MM.1S (cell line): ENCODE results near the gene FBLN2.

Experiments used
- DNase-seq: peaks from one replicate; pipeline ENCODE4 v3.0.0-alpha.2; 2015
- H2AFZ ChIP-seq: fragments of 300-600 bp; sonication (generic); 2 replicates; pipeline ENCODE4 v1.6.0; 2016; ENCODE audit warnings: antibody characterized with exemption, low read length
- H3F3A ChIP-seq: fragments of 300-600 bp; sonication (generic); 2 replicates; pipeline ENCODE4 v1.6.1; 2016; ENCODE audit warnings: mild to moderate bottlenecking, antibody characterized with exemption, low read length, moderate library complexity, mixed read lengths; ENCODE audit not compliant: insufficient read depth
- H3K27ac ChIP-seq: fragments of 300-600 bp; sonication (generic); 2 replicates; pipeline ENCODE4 v1.5.1; 2016; ENCODE audit warnings: mild to moderate bottlenecking, low read length
- H3K27me3 ChIP-seq: fragments of 300-600 bp; sonication (generic); replicated peaks from 2 replicates; pipeline ENCODE4 v1.6.0; 2016; ENCODE audit warnings: low read length; ENCODE audit not compliant: insufficient read depth
- H3K36me3 ChIP-seq: fragments of 300-600 bp; sonication (generic); replicated peaks from 2 replicates; pipeline ENCODE4 v1.6.1; 2016; ENCODE audit warnings: mild to moderate bottlenecking, low read length, mixed read lengths; ENCODE audit not compliant: insufficient read depth
- H3K4me1 ChIP-seq: fragments of 300-600 bp; sonication (generic); 2 replicates; pipeline ENCODE4 v1.6.1; 2016; ENCODE audit warnings: low read length, mixed read lengths
- H3K4me2 ChIP-seq: fragments of 300-600 bp; sonication (generic); 2 replicates; pipeline ENCODE4 v1.6.0; 2016; ENCODE audit warnings: low read depth, low read length
- H3K4me3 ChIP-seq: fragments of 300-600 bp; sonication (generic); 2 replicates; pipeline ENCODE4 v1.5.1; 2016; ENCODE audit warnings: low read length, mixed read lengths
- H3K79me2 ChIP-seq: fragments of 300-600 bp; sonication (generic); 2 replicates; pipeline ENCODE4 v1.6.1; 2016; ENCODE audit warnings: mixed run types, low read length, mixed read lengths
- H3K9ac ChIP-seq: fragments of 300-600 bp; sonication (generic); 2 replicates; pipeline ENCODE4 v1.6.1; 2016; ENCODE audit warnings: low read length, mixed read lengths
- H3K9me2 ChIP-seq: fragments of 300-600 bp; sonication (generic); replicated peaks from 2 replicates; pipeline ENCODE4 v1.6.1; 2016; ENCODE audit warnings: mild to moderate bottlenecking, low read length, mixed read lengths; ENCODE audit not compliant: insufficient read depth
- H3K9me3 ChIP-seq: fragments of 300-600 bp; sonication (generic); replicated peaks from 2 replicates; pipeline ENCODE4 v1.6.1; 2016; ENCODE audit warnings: mild to moderate bottlenecking, low read length, mixed read lengths; ENCODE audit not compliant: insufficient read depth
- H4K20me1 ChIP-seq: fragments of 300-600 bp; sonication (generic); 2 replicates; pipeline ENCODE4 v1.6.1; 2016; ENCODE audit warnings: mild to moderate bottlenecking, low read length, moderate library complexity, mixed read lengths; ENCODE audit not compliant: insufficient read depth
- EZH2 ChIP-seq: fragments of 300-600 bp; sonication (generic); optimal IDR thresholded peaks from 2 replicates; pipeline ENCODE3; 2017; ENCODE audit warnings: low read depth, mild to moderate bottlenecking, antibody characterized with exemption, low read length, mixed read lengths
- EZH2phosphoT487 ChIP-seq: fragments of 300-600 bp; sonication (generic); IDR thresholded peaks from 2 replicates; pipeline ENCODE4 v1.6.1; 2018; ENCODE audit warnings: antibody characterized with exemption, low read length
- TF ChIP-seq, protein P1 (sequence below): fragments of 300-600 bp; sonication (generic); IDR thresholded peaks from 2 replicates; pipeline ENCODE4 v1.5.1; 2016; ENCODE audit warnings: antibody characterized with exemption, low read length, mixed read lengths

Gene FBLN2

DNA sequence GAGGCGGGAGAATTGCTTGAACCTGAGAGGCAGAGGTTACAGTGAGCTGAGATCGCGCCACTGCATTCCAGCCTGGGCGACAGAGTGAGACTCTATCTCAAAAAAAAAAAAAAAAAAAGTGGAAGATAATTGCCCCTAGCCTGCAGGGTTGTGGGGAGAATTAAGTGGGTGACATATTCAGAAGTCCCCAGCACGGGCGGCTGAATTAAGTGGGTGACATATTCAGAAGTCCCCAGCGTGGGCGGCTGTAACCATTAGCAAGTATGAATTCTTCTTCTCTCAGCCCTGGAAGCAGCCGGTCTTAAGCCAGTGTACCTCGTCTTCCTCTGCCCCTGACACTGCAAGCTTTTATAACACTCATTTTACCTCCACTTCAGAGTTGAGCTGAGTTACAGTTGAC lies 44.7 kb downstream of the FBLN2 start:
- no peaks in the 10 kb centered on the region for H3K9me3 ChIP-seq
- H3K9me2 ChIP-seq, result no peaks in the 10 kb centered on the region
- TF ChIP-seq, protein P1, sequence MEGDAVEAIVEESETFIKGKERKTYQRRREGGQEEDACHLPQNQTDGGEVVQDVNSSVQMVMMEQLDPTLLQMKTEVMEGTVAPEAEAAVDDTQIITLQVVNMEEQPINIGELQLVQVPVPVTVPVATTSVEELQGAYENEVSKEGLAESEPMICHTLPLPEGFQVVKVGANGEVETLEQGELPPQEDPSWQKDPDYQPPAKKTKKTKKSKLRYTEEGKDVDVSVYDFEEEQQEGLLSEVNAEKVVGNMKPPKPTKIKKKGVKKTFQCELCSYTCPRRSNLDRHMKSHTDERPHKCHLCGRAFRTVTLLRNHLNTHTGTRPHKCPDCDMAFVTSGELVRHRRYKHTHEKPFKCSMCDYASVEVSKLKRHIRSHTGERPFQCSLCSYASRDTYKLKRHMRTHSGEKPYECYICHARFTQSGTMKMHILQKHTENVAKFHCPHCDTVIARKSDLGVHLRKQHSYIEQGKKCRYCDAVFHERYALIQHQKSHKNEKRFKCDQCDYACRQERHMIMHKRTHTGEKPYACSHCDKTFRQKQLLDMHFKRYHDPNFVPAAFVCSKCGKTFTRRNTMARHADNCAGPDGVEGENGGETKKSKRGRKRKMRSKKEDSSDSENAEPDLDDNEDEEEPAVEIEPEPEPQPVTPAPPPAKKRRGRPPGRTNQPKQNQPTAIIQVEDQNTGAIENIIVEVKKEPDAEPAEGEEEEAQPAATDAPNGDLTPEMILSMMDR, result no peak
- TF ChIP-seq EZH2phosphoT487 (no peak), EZH2 (no peak)
- H3K4me2 ChIP-seq, result no peak overlapping the region
- H3K27ac ChIP-seq, result no peak overlapping the region
- no peaks in the 10 kb centered on the region for H3K79me2 ChIP-seq
- H3F3A ChIP-seq, result no peaks in the 10 kb centered on the region
- no peaks in the 10 kb centered on the region for H3K4me1 ChIP-seq
- H2AFZ ChIP-seq, result no peak overlapping the region
- no peaks in the 10 kb centered on the region for H4K20me1 ChIP-seq
- H3K36me3 ChIP-seq, result no peaks in the 10 kb centered on the region
- DNase-seq, result no peak
- peaks cover 65% of the 10 kb centered on the region for H3K27me3 ChIP-seq
- no peak overlapping the region for H3K4me3 ChIP-seq
- H3K9ac ChIP-seq, result no peak overlapping the region

- H2AFZ ChIP-seq, result no peak overlapping the region
- no peaks in the 10 kb centered on the region for H4K20me1 ChIP-seq
- H3K9me2 ChIP-seq, result no peaks in the 10 kb centered on the region
- H3K79me2 ChIP-seq, result no peaks in the 10 kb centered on the region
- H3K27me3 ChIP-seq, result peaks cover 62% of the 10 kb centered on the region
- H3K9ac ChIP-seq, result no peak overlapping the region
- H3K36me3 ChIP-seq, result no peaks in the 10 kb centered on the region
- H3K27ac ChIP-seq, result no peak overlapping the region
- no peak overlapping the region for H3K4me3 ChIP-seq
- no peaks in the 10 kb centered on the region for H3K4me1 ChIP-seq
- no peak for TF ChIP-seq EZH2
- TF ChIP-seq, protein P1, result no peak
- no peak for TF ChIP-seq EZH2phosphoT487
- no peaks in the 10 kb centered on the region for H3F3A ChIP-seq
- no peaks in the 10 kb centered on the region for H3K9me3 ChIP-seq
- H3K4me2 ChIP-seq, result no peak overlapping the region
- no peak for DNase-seq
These were observed 45.2 kb downstream of the FBLN2 start for GRCh38 chr3:13594146-13594545.

- no peak overlapping the region for H3K9ac ChIP-seq
- no peaks in the 10 kb centered on the region for H3K9me2 ChIP-seq
- H2AFZ ChIP-seq, result no peak overlapping the region
- H3K4me2 ChIP-seq, result no peak overlapping the region
- no peaks in the 10 kb centered on the region for H3K4me1 ChIP-seq
- no peaks in the 10 kb centered on the region for H3K36me3 ChIP-seq
- no peak overlapping the region for H3K4me3 ChIP-seq
- H4K20me1 ChIP-seq, result no peaks in the 10 kb centered on the region
- H3K79me2 ChIP-seq, result no peaks in the 10 kb centered on the region
- H3F3A ChIP-seq, result no peaks in the 10 kb centered on the region
- no peak overlapping the region for H3K27ac ChIP-seq
- H3K9me3 ChIP-seq, result no peaks in the 10 kb centered on the region
- peaks cover 62% of the 10 kb centered on the region for H3K27me3 ChIP-seq
- DNase-seq, result no peak
- no peak for TF ChIP-seq EZH2
- TF ChIP-seq EZH2phosphoT487, result no peak
- TF ChIP-seq, protein P1, result no peak
These were observed 46.1 kb downstream of the FBLN2 start for GRCh38 chr3:13594991-13595421.
